Transverse colon (tissue), 4 donors: ENCODE data around the gene TANGO2. TPM values are rescaled to one million over a fixed set of nuclear protein-coding genes. Genes with fewer than 3 reads are reported as not detected.

Source experiments
- DNase-seq: peaks from one replicate; pipeline ENCODE4 v3.0.0-alpha.2; 2019
- H3K27ac ChIP-seq, 4 donors: fragments of 200-600 bp; sonication (generic); 2 replicates each; pipeline ENCODE4 v1.5.1; 2016 to 2018; ENCODE audit warnings: inconsistent platforms in 4 of 4
- H3K27me3 ChIP-seq: fragments of 200-600 bp; sonication (generic); 2 replicates; pipeline ENCODE4 v1.5.1; 2017; ENCODE audit warnings: inconsistent platforms
- H3K36me3 ChIP-seq, 4 donors: fragments of 200-600 bp; sonication (generic); 2 replicates each; pipeline ENCODE4 v1.5.1; 2017 to 2019; ENCODE audit warnings: inconsistent platforms in 4 of 4
- H3K4me1 ChIP-seq, 4 donors: fragments of 200-600 bp; sonication (generic); 2 replicates each; pipeline ENCODE4 v1.5.1; 2017 to 2020; ENCODE audit warnings: inconsistent platforms in 4 of 4
- H3K4me3 ChIP-seq, 4 donors: fragments of 200-600 bp; sonication (generic); 1 replicate in 1 of 4; 2 replicates in 3 of 4; pipeline versions ENCODE4 v1.5.1 to v1.6.1; 2017 to 2019; ENCODE audit warnings: inconsistent platforms in 4 of 4
- H3K9me3 ChIP-seq, 2 donors: fragments of 200-600 bp; sonication (generic); 2 replicates each; pipeline ENCODE4 v1.5.1; 2017 to 2019; ENCODE audit warnings: inconsistent platforms in 2 of 2
- CTCF ChIP-seq, 5 experiments: fragments of 200-600 bp in 3 of 5; fragments of 450-650 bp in 2 of 5; sonication (generic) in 3 of 5; IDR thresholded peaks; 1 replicate in 2 of 5; 2 replicates in 3 of 5; pipeline ENCODE4 v1.5.1; 2016 to 2017; ENCODE audit warnings: antibody characterized with exemption in 5 of 5, inconsistent platforms in 3 of 5, mild to moderate bottlenecking in 2 of 5, moderate library complexity in 1 of 5
- EP300 ChIP-seq: sonication (generic); formaldehyde crosslinking; IDR thresholded peaks from one replicate; pipeline ENCODE4 v1.6.1; 2017; ENCODE audit warnings: antibody characterized with exemption, low read depth
- POLR2A ChIP-seq: fragments of 450-650 bp; IDR thresholded peaks from one replicate; pipeline ENCODE4 v1.6.1; 2016; ENCODE audit warnings: antibody characterized with exemption, mild to moderate bottlenecking, moderate library complexity
- POLR2AphosphoS5 ChIP-seq, 3 donors: sonication (generic); formaldehyde crosslinking; IDR thresholded peaks; one replicate each; pipeline ENCODE4 v1.6.1; 2016; ENCODE audit warnings: antibody characterized with exemption in 3 of 3
- WGBS, 2 donors: methylation state at CpG; one replicate each; pipeline ENCODE4 v1.1.5; 2018; ENCODE audit warnings: low coverage in 1 of 2; 5-methylcytosine and 5-hydroxymethylcytosine counted together
- in situ Hi-C, 4 donors: fragments of 200-750 bp; cut with MboI; loops; one replicate each; pipeline versions ENCODE4 v1.15.0 to v1.15.1; 2017; ENCODE audit warnings: low sequenced_read_pairs in 3 of 4, low pct_ligation_motif_present in 1 of 4, low pct_unique_long_range_greater_than_20kb in 1 of 4
- intact Hi-C: fragments of 100-400 bp; cut with DNase I; formaldehyde crosslinking; loops from one replicate; pipeline ENCODE4 v1.15.1; 2023; ENCODE audit warnings: low total_unique reads
- total RNA-seq, 4 donors: library from RNA; depleted of rRNA; stranded (reverse); fragments of >200 nt; gene quantifications; one replicate each; pipeline ENCODE4 v1.1.0, GENCODE V29; 2016

Gene TANGO2
- total RNA-seq, 4 donors from 2014 or later: 32.9 to 101 (median 50.6) TPM

- Histone ChIP-seq H3K9me3 (no peaks in the 10 kb centered on the region), H3K27me3 (no peaks in the 10 kb centered on the region), H3K36me3 (no peaks in the 10 kb centered on the region), H3K4me3 (no peak overlapping the region), H3K4me1 (no peaks in the 10 kb centered on the region), H3K27ac (no peak overlapping the region)
- in situ Hi-C loops (loop anchor here in 1 of 4 donors (5.0 kb wide), 1 partner anchor 37 kb away; no protein-coding TSS in a partner anchor), intact Hi-C loops (no loop called here)
- TF ChIP-seq CTCF (IDR thresholded peaks at IDR 0.05) (no peak), EP300 (no peak), POLR2A (no peak), POLR2AphosphoS5 (IDR thresholded peaks at IDR 0.05) (no peak)
- DNase-seq: no peak
- WGBS, 2 donors: 90% methylated on average over 8 of the region's 8 CpGs; no CpG with 5 or more reads in 1 of the 2 donors
Measured at GRCh38 chr22:20009582-20010306, 11.2 kb upstream of the TANGO2 start.

- TF ChIP-seq POLR2A (no peak), EP300 (no peak), CTCF (IDR thresholded peaks at IDR 0.05) (no peak), POLR2AphosphoS5 (IDR thresholded peaks at IDR 0.05) (no peak)
Measured at GRCh38 chr22:20010307-20011122, 10.4 kb upstream of the TANGO2 start.

GRCh38 chr22:20011123-20011992, 9.6 kb upstream of the TANGO2 start:
- no peaks in the 10 kb centered on the region for H3K9me3 ChIP-seq
- H3K4me1 ChIP-seq: peaks cover 0 to 9% (median 7%) of the 10 kb centered on the region in 4 donors
- intact Hi-C loops: no loop called here
- no peak overlapping the region for H3K4me3 ChIP-seq
- no peak for DNase-seq
- peaks cover 9% of the 10 kb centered on the region for H3K27me3 ChIP-seq
- no peak for TF ChIP-seq CTCF (IDR thresholded peaks at IDR 0.05)
- TF ChIP-seq EP300: no peak
- no peak for TF ChIP-seq POLR2AphosphoS5 (IDR thresholded peaks at IDR 0.05)
- TF ChIP-seq POLR2A: no peak
- H3K36me3 ChIP-seq: no peaks in the 10 kb centered on the region
- H3K27ac ChIP-seq: no peak overlapping the region
- 78% methylated on average over 20 of the region's 20 CpGs; no CpG with 5 or more reads in 1 of the 2 donors for WGBS, 2 donors
- in situ Hi-C loops: no loop called here

More at GRCh38 chr22:20010307-20011122, 10.4 kb upstream of the TANGO2 start:
- Histone ChIP-seq H3K27me3 (peaks cover under 1% of the 10 kb centered on the region), H3K36me3 (no peaks in the 10 kb centered on the region), H3K9me3 (no peaks in the 10 kb centered on the region), H3K4me3 (no peak overlapping the region), H3K4me1 (peaks cover 0 to 1% (median under 1%) of the 10 kb centered on the region in 4 donors), H3K27ac (no peak overlapping the region)
- no peak for DNase-seq
- 74% methylated on average over 10 of the region's 14 CpGs; no CpG with 5 or more reads in 1 of the 2 donors for WGBS, 2 donors
- intact Hi-C loops: no loop called here
- in situ Hi-C loops: no loop called here
